Glomerular endothelial cell (primary cell): ENCODE data around the gene LRWD1. TPM values are rescaled to one million over a fixed set of nuclear protein-coding genes. Genes with fewer than 3 reads are reported as not detected.
A peak's percentile ranks its signal among the peaks of the same experiment; 100 is the strongest.
"Not testable (repeated sequence)": the region's sequence is repeated elsewhere in the genome, so short reads cannot be mapped to it uniquely, and the experiment has no call there.

Experiments
- DNase-seq: peaks from one replicate; pipeline ENCODE4 v3.0.0-alpha.2; 2011; ENCODE audit warnings: low read depth, low spot score; ENCODE audit errors: extremely low read depth
- total RNA-seq: library from RNA; depleted of rRNA; stranded (reverse); fragments of >200 nt; gene quantifications from 2 replicates; pipeline ENCODE4 v1.2.3, GENCODE V29; 2015

LRWD1 gene
- total RNA-seq, 1 donor from 2014 or later = 23.5 TPM

DNA sequence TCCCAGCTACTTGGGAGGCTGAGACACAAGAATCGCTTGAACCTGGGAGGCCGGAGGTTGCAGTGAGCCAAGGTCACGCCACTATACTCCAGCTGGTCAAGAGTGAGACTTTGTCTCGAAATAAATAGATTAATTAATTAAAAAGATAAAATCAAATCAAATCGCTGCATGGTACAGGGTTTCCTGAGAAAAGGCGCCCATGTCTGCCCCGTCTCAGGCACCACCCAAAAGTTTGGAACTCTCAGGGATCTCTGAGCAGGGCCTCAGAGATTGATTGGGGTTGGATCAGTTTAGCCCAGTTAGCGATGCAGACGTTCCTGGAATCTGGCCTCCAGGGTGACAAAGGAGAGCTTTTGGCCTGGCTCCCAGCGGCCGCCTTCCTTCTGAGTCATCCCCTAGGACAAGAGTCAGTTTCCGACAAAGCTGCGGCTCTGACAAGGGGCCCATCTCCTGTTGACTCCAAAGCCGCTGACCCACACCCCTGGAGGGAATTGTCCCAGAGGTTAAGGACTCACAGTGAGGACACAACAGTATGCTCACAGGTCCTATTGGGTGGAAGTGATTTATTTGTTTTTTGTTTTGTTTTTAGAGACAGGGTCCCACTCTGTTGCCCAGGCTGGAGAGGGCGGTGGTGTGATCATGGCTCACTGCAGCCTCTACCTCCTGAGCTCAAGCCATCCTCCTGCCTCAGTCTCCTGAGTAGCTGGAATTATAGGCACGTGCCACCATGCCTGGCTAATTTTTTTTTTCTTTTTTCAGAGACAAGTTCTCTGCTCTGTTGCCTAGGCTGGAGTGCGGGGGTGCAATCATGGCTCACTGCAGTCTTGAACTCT lies 24.6 kb upstream of the LRWD1 start:
- peak; percentile 60 for DNase-seq

DNA sequence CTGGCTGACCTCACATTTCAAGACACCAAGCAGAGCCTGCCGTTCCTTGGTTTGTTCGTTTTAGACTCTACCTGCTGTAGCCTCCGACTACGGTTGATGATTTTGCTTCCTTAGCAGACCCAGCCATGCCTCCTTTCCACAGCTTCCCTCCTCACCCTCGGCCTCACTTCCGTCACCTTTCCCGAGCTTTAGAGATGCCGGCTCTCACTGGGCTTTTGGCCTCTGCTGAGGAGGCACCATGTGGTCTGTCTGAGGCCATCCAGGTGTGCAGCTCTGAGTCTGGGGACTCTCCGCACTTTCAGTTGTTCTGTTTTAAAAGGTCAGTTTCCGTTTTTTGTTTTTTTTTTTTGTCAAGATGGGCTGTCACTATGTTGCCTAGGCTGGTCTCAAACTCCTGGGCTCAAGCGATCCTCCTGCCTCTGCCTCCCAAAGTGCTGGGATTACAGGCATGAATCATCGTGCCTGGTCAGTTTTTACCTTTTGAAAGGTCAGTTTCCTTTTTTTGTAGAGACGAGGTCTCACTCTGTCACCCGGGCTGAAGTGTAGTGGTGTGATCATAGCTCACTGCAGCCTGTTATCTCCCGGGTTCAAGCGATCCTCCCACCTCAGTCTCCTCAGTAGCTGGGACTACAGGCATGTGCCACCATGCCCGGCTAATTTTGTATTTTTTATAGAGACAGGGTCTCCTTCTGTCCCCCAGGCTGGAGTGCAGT lies 19.7 kb upstream of the LRWD1 start:
- no peak for DNase-seq

DNA sequence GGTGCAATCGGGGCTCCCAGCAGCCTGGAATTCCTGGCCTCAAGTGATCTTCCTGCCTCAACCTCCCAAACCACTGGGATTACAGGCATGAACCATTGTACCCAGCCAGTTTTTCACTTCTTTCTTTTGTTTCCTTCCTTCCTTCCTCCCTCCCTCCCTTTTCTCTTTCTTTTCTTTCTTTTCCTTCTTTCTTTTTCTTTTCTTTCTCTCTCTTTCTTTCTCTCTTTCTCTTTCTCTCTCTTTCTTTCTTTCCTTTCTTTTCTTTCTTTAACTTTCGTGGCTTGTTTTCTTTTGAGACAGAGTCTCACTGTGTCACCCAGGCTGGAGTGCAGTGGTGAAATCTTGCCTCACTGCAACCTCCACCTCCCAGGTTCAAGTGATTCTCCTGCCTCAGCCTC lies 19.1 kb upstream of the LRWD1 start:
- no peak for DNase-seq

DNA sequence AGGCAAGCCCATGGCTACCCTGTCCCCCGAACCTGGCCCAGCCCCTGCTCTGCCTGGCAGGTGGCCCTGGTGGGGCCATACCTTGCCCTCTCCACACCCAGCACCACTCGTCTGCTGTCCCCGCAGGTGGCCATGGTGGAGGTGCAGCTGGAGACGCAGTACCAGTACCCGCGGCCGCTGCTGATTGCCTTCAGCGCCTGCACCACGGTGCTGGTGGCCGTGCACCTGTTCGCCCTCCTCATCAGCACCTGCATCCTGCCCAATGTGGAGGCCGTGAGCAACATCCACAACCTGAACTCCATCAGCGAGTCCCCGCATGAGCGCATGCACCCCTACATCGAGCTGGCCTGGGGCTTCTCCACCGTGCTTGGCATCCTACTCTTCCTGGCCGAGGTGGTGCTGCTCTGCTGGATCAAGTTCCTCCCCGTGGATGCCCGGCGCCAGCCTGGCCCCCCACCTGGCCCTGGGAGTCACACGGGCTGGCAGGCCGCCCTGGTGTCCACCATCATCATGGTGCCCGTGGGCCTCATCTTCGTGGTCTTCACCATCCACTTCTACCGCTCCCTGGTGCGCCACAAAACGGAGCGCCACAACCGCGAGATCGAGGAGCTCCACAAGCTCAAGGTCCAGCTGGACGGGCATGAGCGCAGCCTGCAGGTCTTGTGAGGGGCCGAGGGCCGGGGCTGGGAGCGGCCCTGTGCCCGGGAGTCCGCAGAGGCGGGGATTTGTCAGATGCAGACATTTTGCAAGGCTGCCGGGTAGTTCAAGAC lies 18.2 kb upstream of the LRWD1 start:
- no peak for DNase-seq

DNA sequence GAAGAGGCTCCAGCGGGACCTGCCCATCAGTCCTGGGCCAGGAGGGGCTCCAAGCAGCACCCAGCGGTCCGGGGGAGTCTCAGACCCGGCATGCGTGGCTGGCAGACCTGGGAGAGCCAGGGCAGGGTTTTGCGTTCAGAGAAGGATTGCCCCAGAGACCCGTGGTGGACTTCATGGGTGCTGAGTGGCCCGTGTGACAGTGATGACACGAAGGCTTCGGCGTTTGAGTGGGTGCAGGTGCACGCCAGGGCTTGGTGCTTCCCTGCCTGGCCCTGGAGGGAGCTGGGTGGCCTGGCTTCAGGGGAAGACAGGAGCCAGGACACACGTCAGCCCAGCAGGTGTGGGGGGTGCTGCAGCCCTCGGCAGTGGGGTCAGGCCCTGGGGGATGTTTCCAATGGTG lies 17.5 kb upstream of the LRWD1 start:
- no peak for DNase-seq

- no peak for DNase-seq
Measured at GRCh38 chr7:102449136-102449535, 15.6 kb upstream of the LRWD1 start.

- no peak for DNase-seq
Measured at GRCh38 chr7:102450242-102450641, 14.5 kb upstream of the LRWD1 start.

DNA sequence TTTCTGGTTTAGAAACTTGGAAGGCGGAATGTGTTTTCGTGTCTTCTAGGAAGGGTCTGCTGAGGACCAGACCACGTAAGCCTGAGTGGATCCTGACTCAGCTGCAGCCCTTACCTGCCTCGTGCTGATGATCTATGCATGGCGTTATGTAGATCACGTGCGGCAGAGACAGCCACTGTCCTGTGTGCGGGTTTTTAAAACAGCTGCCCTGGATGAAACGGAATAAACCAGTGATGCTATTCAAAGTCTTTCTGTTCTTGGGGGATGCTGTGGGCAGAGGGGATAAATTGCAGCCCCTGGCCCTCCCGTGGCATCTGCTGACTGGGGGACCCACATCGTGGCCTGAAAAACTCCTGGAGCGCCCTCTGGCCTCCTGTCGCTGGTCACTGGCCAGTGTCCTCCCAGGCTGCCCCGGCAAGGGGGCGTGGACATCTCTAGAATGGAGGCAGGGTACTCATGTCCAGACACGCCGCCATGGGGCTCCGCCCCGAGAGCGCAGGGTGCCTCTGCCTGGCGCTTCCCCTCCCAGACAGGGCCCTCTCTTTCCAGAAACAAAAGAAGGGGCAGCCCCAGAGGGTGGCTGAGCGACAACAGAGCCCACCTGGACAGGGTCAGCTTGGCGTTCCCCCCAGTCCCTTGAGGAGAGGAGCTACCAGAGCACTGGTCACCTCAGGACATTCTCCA lies 13.3 kb upstream of the LRWD1 start:
- DNase-seq = no peak

DNA sequence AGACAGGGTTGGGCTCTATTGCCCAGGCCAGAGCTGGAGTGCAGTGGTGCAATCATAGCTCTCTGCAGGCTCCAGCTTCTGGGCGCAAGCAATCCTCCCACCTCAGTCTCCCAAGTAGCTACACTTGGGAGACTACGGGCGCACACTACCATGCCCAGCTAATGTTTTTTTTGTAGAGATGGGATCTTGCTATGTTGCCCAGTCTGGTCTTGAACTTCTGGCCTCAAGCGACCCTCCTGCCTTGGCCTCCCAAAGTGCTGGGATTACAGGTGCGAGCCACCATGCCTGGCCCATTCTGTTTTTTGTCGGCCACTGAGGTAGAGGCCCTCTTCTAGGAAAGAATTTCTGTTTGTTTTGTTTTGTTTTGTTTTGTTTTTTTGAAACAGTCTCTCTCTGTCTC lies 12.3 kb upstream of the LRWD1 start:
- no peak for DNase-seq

GRCh38 chr7:102453319-102453718 lies 11.5 kb upstream of the LRWD1 start:
- no peak for DNase-seq

DNA sequence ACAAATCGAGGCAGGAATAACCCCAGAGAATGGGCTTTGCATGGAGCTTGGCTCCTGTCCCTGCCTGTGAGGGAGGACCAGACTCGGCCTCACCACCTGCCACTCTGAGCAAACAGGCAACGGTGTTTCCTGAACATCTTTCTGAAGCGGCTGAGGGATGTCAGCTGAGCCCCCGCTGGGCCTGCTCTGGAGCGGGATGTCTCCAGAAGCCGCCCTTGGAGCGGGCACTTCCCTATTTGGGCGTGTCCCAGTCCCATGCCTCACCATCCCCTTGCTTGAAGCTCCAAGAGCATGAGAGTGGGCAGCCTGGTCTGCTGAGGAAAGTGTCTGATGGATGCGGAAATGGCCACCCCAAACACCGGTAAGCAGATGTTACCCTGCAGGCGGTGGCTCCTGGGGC lies 10.3 kb upstream of the LRWD1 start:
- DNase-seq = no peak

DNA sequence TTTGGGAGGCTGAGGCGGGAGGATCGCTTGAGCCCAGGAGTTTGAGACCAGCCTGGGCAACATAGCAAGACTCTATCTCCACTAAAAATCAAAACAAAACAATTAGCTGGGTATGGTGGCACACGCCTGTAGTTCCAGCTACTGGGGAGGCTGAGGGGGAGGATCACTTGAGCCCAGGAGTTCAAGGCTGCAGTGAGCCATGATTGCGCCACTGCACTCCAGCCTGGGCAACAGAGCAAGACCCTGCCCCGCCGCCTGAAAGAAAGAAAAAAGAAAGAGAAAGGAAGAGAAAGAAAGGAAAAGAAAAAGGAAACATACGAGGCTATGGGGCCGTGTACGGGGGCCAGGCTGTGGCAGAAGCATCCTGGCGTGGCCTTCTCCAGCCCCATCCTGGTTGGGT lies 9.9 kb upstream of the LRWD1 start:
- DNase-seq = not testable (repeated sequence)

GRCh38 chr7:102455596-102455995 lies 9.2 kb upstream of the LRWD1 start:
- DNase-seq = no peak

GRCh38 chr7:102456327-102456726 lies 8.5 kb upstream of the LRWD1 start:
- DNase-seq = no peak

DNA sequence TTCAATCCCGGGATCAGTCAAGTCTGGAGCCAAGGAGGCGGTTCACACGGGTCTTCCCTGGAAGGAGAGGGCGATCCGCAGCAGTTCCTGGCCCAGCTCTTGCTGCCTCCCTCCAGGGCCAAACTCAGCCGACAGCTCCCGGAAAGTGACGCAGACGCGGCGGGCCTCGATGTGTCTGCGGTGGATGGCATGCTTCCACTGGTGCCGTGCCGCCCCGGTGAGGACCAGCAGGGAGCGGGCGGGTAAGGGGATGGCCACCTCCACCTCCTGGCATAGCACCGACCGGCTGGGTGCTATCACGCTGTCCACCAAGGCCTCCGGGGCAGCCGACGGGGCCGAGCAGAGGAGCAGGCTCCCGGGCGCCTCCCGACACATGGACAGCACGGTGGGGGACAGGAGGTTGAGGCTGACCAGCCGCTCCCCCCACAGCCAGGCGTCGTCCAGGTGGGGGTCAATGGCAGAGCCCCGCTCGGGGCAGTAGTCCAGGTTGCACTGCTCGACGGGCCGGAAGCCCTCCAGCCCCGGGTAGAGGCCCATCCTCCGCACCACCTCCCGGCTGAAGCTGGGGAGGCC lies 7.3 kb upstream of the LRWD1 start:
- DNase-seq = no peak

DNA sequence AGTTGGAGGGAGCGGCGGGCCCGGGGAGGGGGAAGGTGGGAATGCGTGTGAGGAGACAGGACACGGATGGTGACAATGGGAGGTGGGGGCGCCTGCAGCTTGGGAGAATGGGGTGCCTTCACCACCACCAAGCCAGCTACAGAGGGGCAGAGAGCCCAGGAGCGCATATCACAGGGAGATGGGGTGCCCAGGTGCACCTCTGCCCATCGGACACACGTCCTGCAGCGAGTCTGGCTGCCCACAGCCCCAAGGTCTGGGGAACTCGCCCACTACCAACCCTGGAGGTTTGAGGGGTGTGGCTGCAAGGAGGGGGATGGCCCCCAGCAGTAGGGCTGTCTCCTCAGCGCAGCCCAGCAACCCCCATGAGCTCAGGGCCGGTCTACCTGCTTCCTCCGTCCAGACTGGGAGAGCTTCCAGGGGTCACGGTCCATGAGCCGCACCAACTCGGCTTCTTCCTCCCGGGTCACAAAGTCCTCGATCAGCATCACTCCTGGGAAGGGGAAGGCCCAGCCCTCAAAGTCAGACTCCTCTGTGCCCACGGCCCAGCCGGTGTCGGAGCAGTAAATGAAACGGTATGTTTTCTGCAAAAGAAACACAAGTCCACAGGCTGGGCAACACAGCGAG lies 5.5 kb upstream of the LRWD1 start:
- DNase-seq = no peak

GRCh38 chr7:102460467-102460866 lies 4.3 kb upstream of the LRWD1 start:
- no peak for DNase-seq

GRCh38 chr7:102463841-102464576 lies 775 bp upstream of the LRWD1 start:
- DNase-seq = no peak

DNA sequence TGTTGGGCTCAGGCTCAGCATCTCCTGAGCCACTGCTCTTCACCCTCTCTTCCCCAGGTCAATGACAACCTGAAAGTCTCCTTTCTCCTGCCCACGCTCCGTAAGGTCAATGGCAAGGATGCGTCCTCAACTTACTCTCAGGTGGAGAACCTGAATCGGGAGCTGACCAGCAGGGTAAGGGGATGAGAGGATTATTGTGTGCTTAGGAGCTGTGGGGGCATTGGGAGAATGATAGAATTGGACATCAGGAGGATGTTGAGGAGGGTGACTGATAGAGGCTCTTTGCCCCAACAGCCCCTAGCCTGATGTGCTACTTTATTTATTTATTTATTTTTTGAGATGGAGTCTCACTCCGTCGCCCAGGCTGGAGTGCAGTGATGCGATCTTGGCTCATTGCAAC lies 1.3 kb downstream of the LRWD1 start:
- no peak for DNase-seq
